GM18870 (cell line): ENCODE results near the gene MYO1D.

Experiments used
- ATAC-seq: cut with Tn5 transposase; IDR thresholded peaks from one replicate; pipeline ENCODE4 v1.9.1; 2021; ENCODE audit warnings: moderate library complexity; ENCODE audit not compliant: unreplicated experiment

The MYO1D gene

GRCh38 chr17:32861981-32862380 lies 14.9 kb downstream of the MYO1D start:
- no peak for ATAC-seq

DNA sequence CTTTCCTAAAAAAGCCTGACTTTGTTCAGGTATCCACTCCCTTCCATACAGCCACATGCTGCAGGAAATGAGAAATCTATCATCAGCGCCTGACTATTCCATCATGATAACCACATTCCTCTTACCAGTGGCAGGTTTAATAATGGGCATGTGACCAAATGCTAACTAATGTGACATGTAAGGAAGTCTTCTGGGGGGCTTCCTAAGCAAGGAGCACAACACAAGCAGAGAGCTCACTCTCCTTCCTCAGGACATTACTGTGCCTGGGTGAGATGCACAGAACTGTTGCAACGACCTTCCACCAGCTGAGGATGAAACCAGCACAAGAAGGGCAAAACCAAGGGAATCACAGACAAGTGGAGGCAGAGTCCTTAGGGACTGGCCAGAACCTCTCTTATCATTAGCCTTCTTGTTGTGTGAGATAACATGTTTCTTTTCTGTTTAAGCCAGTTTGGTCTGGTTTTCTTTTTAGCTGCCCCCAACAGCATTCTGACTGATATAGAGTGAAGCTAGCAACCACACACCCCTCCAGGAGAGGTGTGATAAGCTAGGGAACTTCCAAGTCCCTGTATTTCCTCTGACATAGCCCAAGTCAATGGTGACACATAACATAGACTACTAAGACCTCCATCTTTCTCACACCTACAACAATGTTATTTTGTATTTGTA lies 16.9 kb downstream of the MYO1D start:
- ATAC-seq: no peak

GRCh38 chr17:32855620-32856019 lies 21.3 kb downstream of the MYO1D start:
- no peak for ATAC-seq

- no peak for ATAC-seq
Measured at GRCh38 chr17:32854832-32855389, 22.0 kb downstream of the MYO1D start.

- ATAC-seq: no peak
Measured at GRCh38 chr17:32854207-32854606, 22.7 kb downstream of the MYO1D start.

DNA sequence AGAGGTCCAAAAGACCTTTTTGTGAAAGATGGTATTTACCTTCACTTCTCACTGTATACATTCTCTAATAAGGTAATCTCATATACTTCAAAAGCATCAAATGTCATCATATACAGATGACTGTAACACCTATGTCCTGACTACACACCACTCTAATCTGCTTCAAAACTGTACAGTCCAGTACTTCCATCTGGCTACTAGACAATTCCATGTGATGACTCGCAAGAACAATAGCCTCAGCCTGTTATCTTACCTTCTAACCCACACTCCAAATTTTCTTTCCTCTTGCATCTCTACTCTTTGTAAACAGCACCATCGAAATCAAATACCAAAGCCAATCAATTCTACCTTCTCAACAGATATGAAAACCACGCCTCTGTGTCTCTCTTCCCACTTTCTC lies 24.1 kb downstream of the MYO1D start:
- ATAC-seq: no peak

GRCh38 chr17:32849879-32850278 lies 27.0 kb downstream of the MYO1D start:
- no peak for ATAC-seq

DNA sequence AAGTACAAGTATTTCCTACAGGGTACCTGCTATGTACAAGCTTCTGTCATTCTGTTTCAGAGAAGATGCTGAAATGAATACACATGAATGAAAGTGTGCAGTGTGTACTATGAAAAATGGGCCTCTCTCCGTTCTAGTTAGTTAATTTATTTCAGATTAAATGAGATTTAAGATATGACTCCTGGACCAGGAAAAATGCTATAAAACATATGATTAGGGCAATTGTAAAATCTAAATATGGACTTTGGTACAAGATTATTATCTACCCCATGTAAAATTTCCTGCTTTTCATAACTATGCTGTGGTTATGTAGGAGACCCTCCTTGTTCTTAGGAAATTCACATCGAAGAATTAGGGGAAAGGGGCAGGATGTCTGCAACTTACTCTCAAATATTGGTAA lies 28.9 kb downstream of the MYO1D start:
- ATAC-seq: no peak

GRCh38 chr17:32846143-32846542 lies 30.8 kb downstream of the MYO1D start:
- no peak for ATAC-seq

- ATAC-seq: no peak
Measured at GRCh38 chr17:32840241-32840640, 36.7 kb downstream of the MYO1D start.

DNA sequence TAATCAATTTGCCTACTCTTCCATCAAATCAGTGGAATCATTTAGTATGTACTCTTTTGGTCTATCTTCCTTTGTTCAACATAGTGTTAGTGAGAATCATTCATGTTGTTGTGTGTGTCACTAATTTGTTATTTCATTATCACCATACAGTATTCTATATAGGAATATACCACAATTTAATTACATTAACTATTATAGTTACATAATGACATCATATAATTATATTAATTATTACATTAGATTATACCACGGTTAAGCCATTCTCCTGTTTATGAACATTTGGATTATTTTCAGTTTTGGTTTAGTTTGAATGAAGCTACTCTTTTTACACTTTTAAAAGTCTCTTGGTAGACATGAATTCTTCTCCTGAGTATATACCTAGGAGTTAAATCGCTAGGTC lies 40.4 kb downstream of the MYO1D start:
- ATAC-seq: no peak

DNA sequence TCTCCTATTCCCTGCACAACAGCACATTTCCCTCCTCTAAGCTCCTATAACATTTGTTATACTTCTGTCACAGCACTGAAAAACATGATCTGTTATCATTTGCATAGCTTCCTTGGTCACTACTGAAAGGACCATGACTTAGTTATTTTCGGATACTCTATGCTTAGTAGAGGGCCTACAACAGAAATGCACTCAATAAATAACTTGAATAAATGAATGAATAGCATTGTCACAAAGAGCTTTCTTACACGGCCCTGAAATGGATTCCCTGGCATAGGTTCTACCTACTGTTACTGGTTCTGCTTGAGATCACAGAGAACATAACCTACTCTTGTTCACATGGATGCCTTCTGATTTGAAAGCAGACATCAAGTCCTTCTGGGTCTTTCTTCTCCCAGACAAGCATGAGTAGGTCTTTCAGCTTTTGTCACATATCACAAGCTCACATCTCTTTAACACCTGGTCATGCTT lies 41.6 kb downstream of the MYO1D start:
- peak; percentile 61 for ATAC-seq

DNA sequence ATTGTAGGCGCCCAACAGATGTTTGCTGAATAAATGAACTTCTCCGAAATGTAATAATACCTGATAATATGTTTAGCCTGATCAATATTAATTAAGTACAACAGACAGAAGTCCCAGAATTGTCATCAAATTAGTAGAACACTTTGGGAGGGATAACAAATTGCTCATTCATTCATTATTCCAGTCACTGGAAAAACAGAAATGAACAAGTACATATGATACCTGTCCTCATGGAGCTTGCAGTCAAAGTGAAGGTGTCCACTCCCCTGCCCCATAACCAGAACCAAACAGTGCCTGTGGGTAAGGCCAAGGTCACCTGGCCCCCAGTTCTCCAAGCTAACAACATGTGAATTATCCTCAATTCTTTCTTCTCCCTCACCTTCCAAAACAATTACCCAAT lies 42.8 kb downstream of the MYO1D start:
- no peak for ATAC-seq

DNA sequence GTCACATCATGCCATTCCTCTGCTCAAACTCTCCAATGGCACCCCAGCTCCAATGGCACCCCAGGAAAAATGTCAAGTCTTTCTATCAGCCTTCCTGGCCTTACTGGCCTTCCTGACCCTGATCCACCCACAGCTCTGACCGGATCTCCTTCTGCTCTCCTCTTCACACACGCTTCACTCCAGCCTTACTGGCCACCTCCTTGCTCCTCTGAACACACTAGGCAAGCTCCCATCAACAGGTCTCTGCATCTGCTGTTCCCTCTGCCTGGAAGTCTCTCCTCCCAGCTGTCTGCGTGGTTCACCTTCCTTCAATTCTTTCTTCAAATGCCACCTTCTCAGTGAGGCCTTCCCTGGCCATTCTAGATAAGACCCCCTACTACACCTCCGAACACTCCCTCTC lies 43.4 kb downstream of the MYO1D start:
- ATAC-seq: no peak

GRCh38 chr17:32833076-32833475 lies 43.8 kb downstream of the MYO1D start:
- no peak for ATAC-seq

- ATAC-seq: no peak
Measured at GRCh38 chr17:32831627-32832243, 45.2 kb downstream of the MYO1D start.

DNA sequence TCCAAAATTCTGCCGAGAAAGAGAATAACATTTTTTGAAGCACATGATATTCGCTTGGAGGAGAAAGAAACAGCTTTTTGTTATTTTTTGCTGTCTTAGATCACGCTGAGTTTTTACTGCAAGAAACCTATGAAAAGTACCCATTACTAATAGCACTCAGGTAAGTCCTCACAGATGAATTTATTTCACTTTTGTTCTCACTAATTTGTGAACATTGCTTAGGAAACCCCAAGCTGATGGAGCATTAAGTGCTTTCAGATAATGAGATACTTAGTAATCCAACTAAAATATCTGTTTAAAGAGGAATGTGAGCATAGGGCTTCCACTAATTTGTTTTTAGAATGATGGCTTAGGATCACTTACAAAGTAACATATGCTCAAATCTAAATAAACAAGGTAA lies 45.7 kb downstream of the MYO1D start:
- no peak for ATAC-seq

- ATAC-seq: no peak
Measured at GRCh38 chr17:32828822-32829221, 48.1 kb downstream of the MYO1D start.

DNA sequence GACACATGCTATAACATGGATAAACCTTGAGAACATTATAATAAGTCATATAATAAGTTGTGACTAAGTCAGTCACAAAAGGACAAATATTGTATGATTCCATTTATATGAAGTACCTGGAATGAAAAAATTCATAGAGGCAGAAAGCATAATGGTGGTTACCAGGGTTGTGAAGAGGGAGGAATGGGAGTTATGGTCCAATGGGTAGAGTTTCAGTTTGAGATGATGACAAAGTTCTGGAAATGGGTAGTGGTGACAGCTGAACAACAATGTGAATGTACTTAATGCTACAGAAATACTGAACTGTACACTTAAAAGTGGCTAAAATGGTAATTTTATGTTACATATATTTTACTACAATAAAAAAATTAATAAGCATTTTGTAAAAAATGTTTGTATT lies 49.7 kb downstream of the MYO1D start:
- no peak for ATAC-seq

DNA sequence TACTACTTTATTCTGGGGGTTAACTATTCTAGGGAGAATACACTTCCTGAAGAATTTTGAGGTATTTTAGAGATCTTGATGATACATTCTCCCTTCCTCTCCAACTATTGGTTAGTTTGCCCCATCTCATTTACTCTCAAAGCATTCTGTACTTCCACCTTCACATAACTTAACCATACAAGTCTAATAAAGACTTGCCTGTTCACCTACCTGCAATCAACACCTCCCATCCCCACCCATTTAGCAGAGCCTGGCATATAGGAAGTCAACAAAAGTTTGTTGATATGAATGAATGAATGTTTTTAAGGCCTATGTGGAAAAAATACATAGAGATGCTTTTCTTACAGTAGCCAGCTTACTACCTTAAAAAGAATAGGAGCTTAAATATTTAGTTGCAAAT lies 50.8 kb downstream of the MYO1D start:
- no peak for ATAC-seq

DNA sequence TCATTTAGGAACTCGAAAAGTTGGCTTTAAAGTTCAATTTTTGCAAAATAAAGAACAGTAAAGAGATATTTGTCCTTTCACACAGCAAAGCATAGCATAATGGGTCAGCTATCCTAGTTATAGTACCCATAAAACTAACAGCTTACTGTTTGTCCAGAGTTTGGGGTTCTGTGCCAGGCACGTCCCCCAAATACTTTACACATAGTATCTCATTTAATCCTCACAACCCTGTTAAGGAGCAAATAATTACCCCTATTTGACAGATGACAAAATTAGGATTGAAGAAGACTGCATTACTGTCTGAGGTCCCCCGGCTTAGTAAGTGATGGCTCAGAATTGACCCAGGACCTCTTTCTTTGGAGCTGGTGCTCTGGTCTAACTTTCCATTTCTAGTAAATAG lies 52.6 kb downstream of the MYO1D start:
- no peak for ATAC-seq

DNA sequence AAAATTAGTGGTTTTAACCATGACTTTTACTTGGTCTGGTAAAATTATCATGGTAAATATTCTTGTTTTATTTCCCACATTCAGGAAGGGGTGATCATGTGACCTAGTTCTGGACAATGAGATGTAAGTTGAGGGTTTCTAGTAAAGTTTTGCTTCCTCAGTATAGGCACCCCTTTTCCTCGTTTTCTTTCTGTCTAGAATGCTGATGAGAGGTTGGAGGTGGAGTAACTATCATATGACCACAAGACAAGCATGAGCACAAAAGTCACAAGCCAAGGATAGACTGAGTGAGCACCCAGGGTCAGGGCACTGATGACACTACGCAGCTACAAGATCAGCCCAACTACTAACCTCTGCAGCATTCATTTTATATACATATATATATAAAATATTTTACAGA lies 53.9 kb downstream of the MYO1D start:
- no peak for ATAC-seq
